Esophagus squamous epithelium (tissue), 4 donors: ENCODE data around the gene CHRM2.

Experiments used
- CTCF ChIP-seq, 6 experiments: fragments of 450-650 bp in 4 of 6; fragments of 200-600 bp in 2 of 6; sonication (generic) in 2 of 6; IDR thresholded peaks; one replicate each; pipeline ENCODE4 v1.5.1; 2016 to 2019; ENCODE audit warnings: antibody characterized with exemption in 6 of 6, mild to moderate bottlenecking in 4 of 6, moderate library complexity in 4 of 6
- POLR2A ChIP-seq, 4 donors: fragments of 450-650 bp; IDR thresholded peaks; one replicate each; pipeline ENCODE4 v1.6.1; 2017; ENCODE audit warnings: antibody characterized with exemption in 4 of 4, mild to moderate bottlenecking in 4 of 4, moderate library complexity in 3 of 4

- no peak for TF ChIP-seq CTCF (IDR thresholded peaks at IDR 0.05)
- no peak for TF ChIP-seq POLR2A (IDR thresholded peaks at IDR 0.05)
Measured at GRCh38 chr7:136890399-136890798, 21.9 kb downstream of the CHRM2 start.
